ENCODE data around the gene PTGIS.

The PTGIS gene

DNA sequence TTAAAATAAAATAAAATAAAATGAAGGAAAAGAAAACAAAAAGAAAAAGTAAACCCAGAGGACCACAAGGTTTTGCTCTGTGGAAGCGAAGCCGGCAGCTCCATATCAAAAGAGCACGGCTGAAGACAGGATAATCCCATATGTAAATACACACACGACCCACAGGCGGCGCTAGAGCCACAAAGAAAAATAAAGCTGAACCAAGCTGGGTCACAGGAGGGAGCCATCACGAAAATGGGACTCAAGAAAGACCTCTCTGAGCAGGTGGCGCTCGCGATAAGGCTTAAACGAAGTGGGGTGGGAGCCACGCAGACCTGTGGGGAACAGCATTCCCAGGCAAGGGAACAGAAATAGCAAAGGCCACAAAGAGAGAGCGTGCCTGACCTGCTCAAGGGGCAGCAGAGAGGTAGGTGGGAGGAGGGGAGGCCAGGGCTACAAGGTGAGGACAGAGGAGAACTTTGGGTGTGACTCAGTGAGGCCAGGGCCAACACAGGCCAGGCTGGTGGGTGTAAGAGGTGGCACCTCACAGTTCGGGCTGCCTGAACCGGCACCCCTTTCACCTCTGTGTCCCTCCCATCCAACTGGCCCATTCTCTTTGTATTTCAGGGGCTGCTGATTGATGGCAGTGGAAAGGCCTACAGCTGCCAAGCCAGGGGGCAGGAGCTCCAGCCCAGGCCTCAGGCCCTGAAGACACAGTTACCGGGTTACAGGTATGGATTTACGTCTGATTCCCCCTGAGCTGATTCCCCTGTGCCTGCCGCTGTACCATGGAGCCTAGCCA lies 26.0 kb downstream of the PTGIS start:
- DNase-seq (ENCODE audit: low read depth): peak; percentile 81
- TF ChIP-seq, protein P1, sequence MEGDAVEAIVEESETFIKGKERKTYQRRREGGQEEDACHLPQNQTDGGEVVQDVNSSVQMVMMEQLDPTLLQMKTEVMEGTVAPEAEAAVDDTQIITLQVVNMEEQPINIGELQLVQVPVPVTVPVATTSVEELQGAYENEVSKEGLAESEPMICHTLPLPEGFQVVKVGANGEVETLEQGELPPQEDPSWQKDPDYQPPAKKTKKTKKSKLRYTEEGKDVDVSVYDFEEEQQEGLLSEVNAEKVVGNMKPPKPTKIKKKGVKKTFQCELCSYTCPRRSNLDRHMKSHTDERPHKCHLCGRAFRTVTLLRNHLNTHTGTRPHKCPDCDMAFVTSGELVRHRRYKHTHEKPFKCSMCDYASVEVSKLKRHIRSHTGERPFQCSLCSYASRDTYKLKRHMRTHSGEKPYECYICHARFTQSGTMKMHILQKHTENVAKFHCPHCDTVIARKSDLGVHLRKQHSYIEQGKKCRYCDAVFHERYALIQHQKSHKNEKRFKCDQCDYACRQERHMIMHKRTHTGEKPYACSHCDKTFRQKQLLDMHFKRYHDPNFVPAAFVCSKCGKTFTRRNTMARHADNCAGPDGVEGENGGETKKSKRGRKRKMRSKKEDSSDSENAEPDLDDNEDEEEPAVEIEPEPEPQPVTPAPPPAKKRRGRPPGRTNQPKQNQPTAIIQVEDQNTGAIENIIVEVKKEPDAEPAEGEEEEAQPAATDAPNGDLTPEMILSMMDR (conservative IDR thresholded peaks at IDR 0.05; ENCODE audit: low read depth, low read length): peak; percentile 87
- H3K4me3 ChIP-seq (ENCODE audit: low read depth, low read length): no peak overlapping the region

DNA sequence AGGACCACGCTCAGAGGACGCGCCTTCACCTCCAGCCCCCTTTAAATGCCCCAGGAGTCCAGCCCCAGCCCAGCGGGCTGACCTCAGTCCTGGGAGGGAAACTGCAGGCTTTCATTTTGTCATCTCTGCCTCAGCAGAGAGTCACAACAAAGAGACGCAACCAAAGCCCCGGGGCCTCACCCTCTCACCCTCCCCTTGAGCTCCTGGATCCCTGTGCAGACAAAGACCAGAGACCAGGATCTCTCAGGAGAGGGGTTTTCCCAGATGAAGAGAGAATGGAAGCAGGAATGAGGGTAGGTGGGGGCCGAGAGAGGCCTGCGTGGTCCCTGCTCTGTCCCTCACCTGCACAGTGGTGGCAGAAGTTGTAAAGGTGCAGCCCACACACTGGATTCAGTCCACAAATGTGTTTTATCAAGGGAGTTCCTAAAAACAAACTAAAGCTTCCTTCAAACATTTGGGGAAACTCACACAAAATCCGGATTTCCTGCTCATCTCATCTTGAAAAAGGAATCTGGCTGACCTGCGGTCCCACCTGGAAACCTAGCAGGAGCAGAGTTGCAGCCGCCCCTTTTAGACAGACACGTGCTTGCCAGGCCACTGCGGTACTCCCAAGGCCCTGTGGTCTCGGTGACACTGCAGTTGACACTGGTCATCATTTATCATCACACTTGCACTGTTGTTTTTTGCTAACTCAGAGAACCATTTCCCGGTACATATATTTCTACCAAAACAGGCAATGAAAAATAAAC lies 27.1 kb downstream of the PTGIS start:
- DNase-seq (ENCODE audit: low read depth): no peak
- no peak overlapping the region for H3K4me3 ChIP-seq (ENCODE audit: low read depth, low read length)
- TF ChIP-seq, protein P1 (conservative IDR thresholded peaks at IDR 0.05; ENCODE audit: low read depth, low read length): no peak

DNA sequence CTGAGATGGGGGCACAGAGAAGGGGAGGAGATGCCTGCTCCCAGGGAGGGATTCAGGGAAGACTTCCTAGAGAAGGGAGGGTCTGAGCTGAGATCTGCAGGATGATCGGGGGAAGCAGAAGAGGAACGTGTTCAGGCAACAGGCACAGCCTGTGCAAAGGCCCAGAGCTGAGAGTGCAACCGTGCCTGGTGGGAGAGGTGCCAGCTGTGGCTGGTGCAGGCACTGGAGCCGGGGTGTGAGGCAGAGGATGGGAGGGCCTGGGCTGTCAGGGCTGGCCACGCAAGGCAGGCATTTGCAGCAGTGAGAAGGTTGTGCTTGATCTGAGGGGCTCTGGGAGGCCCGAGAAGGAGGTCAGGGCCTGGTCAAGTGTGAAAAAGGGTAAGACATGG lies 27.7 kb downstream of the PTGIS start:
- H3K4me3 ChIP-seq (ENCODE audit: low read depth, low read length): no peak overlapping the region
- TF ChIP-seq, protein P1 (conservative IDR thresholded peaks at IDR 0.05; ENCODE audit: low read depth, low read length): no peak
- no peak for DNase-seq (ENCODE audit: low read depth)

DNA sequence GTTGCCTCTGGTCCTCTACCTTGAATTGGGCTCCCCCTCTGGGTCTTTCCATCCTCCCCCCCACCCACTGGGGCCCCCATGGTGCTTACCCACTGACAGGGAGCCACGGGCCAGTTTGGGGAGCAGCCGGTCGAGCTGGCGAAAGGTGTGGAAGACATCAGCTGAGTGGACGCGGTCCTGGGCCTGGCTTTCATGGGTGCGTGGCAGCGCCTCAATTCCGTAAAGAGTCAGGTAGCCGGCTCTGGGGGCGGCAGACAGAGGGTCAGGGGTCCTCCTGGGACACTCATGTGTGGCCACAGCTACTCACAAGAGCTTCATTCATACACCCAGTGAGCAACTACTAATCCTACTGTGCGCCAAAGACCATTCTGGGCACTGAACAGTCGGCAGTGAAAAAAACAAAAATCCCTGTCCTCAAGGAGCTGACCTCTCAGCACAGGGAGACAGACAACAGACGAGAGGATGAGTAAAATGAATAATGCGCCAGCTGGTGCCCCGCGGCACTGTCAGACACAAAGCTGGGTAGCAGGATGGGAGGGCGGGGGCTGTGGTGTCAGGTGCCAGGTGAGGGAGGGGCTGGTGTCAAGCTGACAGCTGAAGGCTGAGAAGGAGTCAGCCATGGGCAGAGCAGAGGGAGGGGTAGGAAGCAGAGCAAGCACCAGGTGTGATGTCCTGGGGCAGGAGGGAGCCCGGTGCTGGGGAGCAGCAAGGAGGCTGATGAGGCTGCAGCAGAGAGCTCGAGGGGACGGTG lies 28.3 kb downstream of the PTGIS start:
- TF ChIP-seq, protein P1 (conservative IDR thresholded peaks at IDR 0.05; ENCODE audit: low read depth, low read length): no peak
- DNase-seq (ENCODE audit: low read depth): no peak
- H3K4me3 ChIP-seq (ENCODE audit: low read depth, low read length): no peak overlapping the region

DNA sequence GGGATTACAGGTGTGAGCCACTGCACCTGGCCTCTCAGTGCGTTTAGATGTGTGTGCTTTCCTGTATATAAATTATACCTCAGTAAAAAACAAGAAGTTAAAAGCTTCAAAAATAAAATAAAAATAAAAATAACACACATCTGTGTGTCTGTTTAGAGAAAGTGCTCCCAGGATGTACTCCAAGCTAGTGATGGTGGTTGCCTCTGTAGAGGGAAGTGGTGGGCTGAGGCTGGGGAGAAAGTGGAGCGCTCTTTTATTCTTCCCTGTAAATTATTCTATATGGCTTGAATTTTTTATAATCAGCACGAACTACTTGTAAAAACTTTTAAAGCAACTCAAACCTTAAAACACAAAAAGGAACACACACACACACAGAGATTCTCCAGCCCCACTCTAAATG lies 29.0 kb downstream of the PTGIS start:
- TF ChIP-seq, protein P1 (conservative IDR thresholded peaks at IDR 0.05; ENCODE audit: low read depth, low read length): no peak
- no peak for DNase-seq (ENCODE audit: low read depth)
- H3K4me3 ChIP-seq (ENCODE audit: low read depth, low read length): no peak overlapping the region

DNA sequence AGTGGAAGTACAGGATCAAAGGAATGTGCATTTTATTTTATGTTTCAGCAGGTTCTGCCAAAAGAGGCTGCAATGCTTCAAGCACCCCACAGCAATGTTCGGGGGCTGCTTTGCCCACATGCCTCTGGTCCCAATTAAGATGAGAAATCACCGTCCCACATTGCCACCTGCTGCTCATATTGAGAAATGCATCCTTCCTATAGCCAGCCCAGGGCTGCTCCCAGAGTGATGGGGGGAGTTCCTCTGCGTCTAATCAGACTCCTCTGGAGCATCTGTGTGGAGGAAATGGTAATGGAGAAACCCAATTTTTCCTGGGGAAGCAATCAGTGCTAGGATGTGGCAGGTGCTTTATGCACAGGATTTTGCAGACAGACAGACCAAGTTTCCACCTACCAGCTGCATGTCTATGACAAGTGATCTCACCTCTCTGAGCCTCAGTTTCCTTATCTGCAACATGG lies 33.7 kb downstream of the PTGIS start:
- peak; percentile 67 for DNase-seq (ENCODE audit: low read depth)
- TF ChIP-seq, protein P1 (conservative IDR thresholded peaks at IDR 0.05; ENCODE audit: low read depth, low read length): peak; percentile 85
- H3K4me3 ChIP-seq (ENCODE audit: low read depth, low read length): no peak overlapping the region

Data from choroid plexus epithelial cell (primary cell).